ENCODE data around the gene ABCA12. TPM values are rescaled to one million over a fixed set of nuclear protein-coding genes. Genes with fewer than 3 reads are reported as not detected.

The ABCA12 gene
- total and polyA plus RNA-seq, 12 donors = under 0.01 to 0.04 TPM; not detected in 10

DNA sequence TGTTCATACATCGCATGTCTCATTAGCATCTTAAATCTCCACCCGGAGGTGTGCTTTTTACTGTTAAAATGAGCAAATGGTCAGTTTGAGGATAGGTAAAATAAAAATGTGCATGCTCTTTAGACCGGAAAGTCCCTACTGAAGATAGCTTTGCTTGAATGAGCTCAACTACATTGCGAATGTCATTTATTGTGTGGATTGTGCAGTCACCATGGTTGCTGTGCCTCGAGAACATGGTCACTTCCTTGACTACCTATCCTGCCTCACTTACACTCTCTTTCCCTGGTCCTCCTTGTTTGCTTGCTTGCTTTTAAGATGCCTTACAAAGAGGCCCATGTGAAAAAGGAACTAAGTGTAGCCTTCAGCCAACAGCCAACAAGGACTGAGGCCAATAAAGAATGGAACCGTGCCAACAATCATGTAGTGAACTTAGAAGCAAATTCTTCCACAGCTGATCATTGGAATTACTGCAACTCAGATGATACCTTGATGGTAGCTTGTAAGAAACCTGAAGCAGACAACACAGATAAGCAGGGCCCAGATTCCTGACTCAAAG lies 256.7 kb downstream of the ABCA12 start:
- 77 to 89% (median 87%) methylated on average over 6 of the region's 6 CpGs for WGBS, 4 donors
- intact Hi-C loops (cut with DNase I) = no loop called here

More for the DNA sequence above, 256.7 kb downstream of the ABCA12 start:
- DNase-seq = peak in 2 of 7 donors; percentile 3 to 8
- Histone ChIP-seq H3K9me3 (replicated peaks in 1 of 3) (no peaks in the 10 kb centered on the region), H3K27me3 (no peaks in the 10 kb centered on the region), H3K36me3 (replicated peaks in 1 of 2) (no peaks in the 10 kb centered on the region), H3K27ac (no peak overlapping the region), H3K4me3 (no peak overlapping the region), H3K4me1 (replicated peaks in 1 of 2) (no peaks in the 10 kb centered on the region)
- no peak for TF ChIP-seq POLR2A (IDR thresholded peaks at IDR 0.05)
- TF ChIP-seq, protein P1, sequence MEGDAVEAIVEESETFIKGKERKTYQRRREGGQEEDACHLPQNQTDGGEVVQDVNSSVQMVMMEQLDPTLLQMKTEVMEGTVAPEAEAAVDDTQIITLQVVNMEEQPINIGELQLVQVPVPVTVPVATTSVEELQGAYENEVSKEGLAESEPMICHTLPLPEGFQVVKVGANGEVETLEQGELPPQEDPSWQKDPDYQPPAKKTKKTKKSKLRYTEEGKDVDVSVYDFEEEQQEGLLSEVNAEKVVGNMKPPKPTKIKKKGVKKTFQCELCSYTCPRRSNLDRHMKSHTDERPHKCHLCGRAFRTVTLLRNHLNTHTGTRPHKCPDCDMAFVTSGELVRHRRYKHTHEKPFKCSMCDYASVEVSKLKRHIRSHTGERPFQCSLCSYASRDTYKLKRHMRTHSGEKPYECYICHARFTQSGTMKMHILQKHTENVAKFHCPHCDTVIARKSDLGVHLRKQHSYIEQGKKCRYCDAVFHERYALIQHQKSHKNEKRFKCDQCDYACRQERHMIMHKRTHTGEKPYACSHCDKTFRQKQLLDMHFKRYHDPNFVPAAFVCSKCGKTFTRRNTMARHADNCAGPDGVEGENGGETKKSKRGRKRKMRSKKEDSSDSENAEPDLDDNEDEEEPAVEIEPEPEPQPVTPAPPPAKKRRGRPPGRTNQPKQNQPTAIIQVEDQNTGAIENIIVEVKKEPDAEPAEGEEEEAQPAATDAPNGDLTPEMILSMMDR (IDR thresholded peaks at IDR 0.05) = no peak

Other genes with a start within 250 kb of the ABCA12 start
- 10 to 100 TPM; 33.7 to 92.0 (median 50.9) TPM for gene ATIC, start 173.4 kb upstream of the ABCA12 start, total RNA-seq
- 100 to 1,000 TPM; 110 to 164 (median 135) TPM for gene ATIC, start 173.4 kb upstream of the ABCA12 start, polyA plus RNA-seq